HepG2 (cell line): ENCODE measurements around the gene SETD1B. TPM values are rescaled to one million over a fixed set of nuclear protein-coding genes. Genes with fewer than 3 reads are reported as not detected.

Experiments used
- AHR ChIP-seq: IDR thresholded peaks from 2 replicates; pipeline ENCODE4 v1.6.1; 2018; ENCODE audit warnings: missing genetic modification reagents, missing compliant biosample characterization
- BCL6 ChIP-seq: IDR thresholded peaks from 2 replicates; pipeline ENCODE4 v1.6.1; 2016; ENCODE audit warnings: missing genetic modification reagents, missing compliant biosample characterization
- BORCS8-MEF2B ChIP-seq: sonication (generic); formaldehyde crosslinking; IDR thresholded peaks from 2 replicates; pipeline ENCODE4 v1.8.0; 2022; ENCODE audit warnings: mild to moderate bottlenecking, missing genetic modification reagents
- CTCF ChIP-seq: sonication (generic); formaldehyde crosslinking; IDR thresholded peaks from 2 replicates; pipeline ENCODE4 v1.5.0; 2020; ENCODE audit warnings: mild to moderate bottlenecking, missing genetic modification reagents, moderate library complexity
- GLMP ChIP-seq: sonication (generic); formaldehyde crosslinking; IDR thresholded peaks from 2 replicates; pipeline ENCODE4 v1.9.0; 2021; ENCODE audit warnings: missing genetic modification reagents, mild to moderate bottlenecking, borderline replicate concordance
- MAX ChIP-seq: IDR thresholded peaks from 2 replicates; pipeline ENCODE4 v1.6.1; 2012; ENCODE audit warnings: inconsistent platforms
- POLR2G ChIP-seq: fragments of 200-400 bp; formaldehyde crosslinking; IDR thresholded peaks from 2 replicates; pipeline ENCODE4 v1.6.1; 2018; ENCODE audit warnings: mild to moderate bottlenecking, low read depth, low read length, moderate library complexity
- SALL1 ChIP-seq: sonication (generic); formaldehyde crosslinking; IDR thresholded peaks from 2 replicates; pipeline ENCODE4 v1.8.0; 2022; ENCODE audit warnings: mild to moderate bottlenecking, missing genetic modification reagents
- SMAD1 ChIP-seq: sonication (generic); formaldehyde crosslinking; IDR thresholded peaks from 2 replicates; pipeline ENCODE4 v1.4.0; 2020; ENCODE audit warnings: missing genetic modification reagents, low read depth, mild to moderate bottlenecking, borderline replicate concordance
- THAP9 ChIP-seq: sonication (generic); formaldehyde crosslinking; IDR thresholded peaks from 2 replicates; pipeline ENCODE4; 2020; ENCODE audit warnings: missing genetic modification reagents, mild to moderate bottlenecking, borderline replicate concordance
- ZFP90 ChIP-seq: sonication (generic); formaldehyde crosslinking; IDR thresholded peaks from 2 replicates; pipeline ENCODE4 v1.8.0; 2022; ENCODE audit warnings: missing genetic modification reagents, mild to moderate bottlenecking, inconsistent platforms, borderline replicate concordance
- ZMYM3 ChIP-seq: sonication (generic); formaldehyde crosslinking; IDR thresholded peaks from 2 replicates; pipeline ENCODE4 v1.5.1; 2020; ENCODE audit warnings: mild to moderate bottlenecking, missing genetic modification reagents
- ZNF280B ChIP-seq: sonication (generic); formaldehyde crosslinking; IDR thresholded peaks from 2 replicates; pipeline ENCODE4 v1.5.0; 2020; ENCODE audit warnings: missing genetic modification reagents, mild to moderate bottlenecking, borderline replicate concordance
- ZNF337 ChIP-seq: sonication (generic); formaldehyde crosslinking; IDR thresholded peaks from 2 replicates; pipeline ENCODE4 v1.5.1; 2020; ENCODE audit warnings: missing genetic modification reagents, low read depth, mild to moderate bottlenecking, borderline replicate concordance
- ZNF652 ChIP-seq: IDR thresholded peaks from 2 replicates; pipeline ENCODE4 v1.6.1; 2016; ENCODE audit warnings: low read depth, borderline replicate concordance
- ZNF724P ChIP-seq: sonication (generic); formaldehyde crosslinking; IDR thresholded peaks from 2 replicates; pipeline ENCODE4 v1.8.0; 2022; ENCODE audit warnings: missing genetic modification reagents, borderline replicate concordance
- ZNF816 ChIP-seq: sonication (generic); formaldehyde crosslinking; IDR thresholded peaks from 2 replicates; pipeline ENCODE4 v1.8.0; 2022; ENCODE audit warnings: missing genetic modification reagents, mild to moderate bottlenecking, borderline replicate concordance
- polyA plus RNA-seq, 8 experiments: library from polyadenylated mRNA; depleted of rRNA in 3 of 8; stranded (reverse) in 7 of 8; unstranded in 1 of 8; fragments of >200 nt; fragmentation: Illumina TruSeq in 4 of 8; extraction: Trizol in 4 of 8; gene quantifications; 2 replicates each; pipeline versions ENCODE4 v1.2.1 to v1.2.3, GENCODE V29; 2011 to 2016; ENCODE audit warnings: low read depth in 4 of 8, missing spikeins in 1 of 8, mixed read lengths in 1 of 8; ENCODE audit not compliant: insufficient read depth in 1 of 8
- total RNA-seq, 5 experiments: library from RNA; depleted of rRNA; stranded (reverse); fragments of >200 nt; fragmentation: Illumina TruSeq; extraction: Trizol; gene quantifications; 2 replicates each; pipeline ENCODE4 v1.2.3, GENCODE V29; 2016; ENCODE audit warnings: low read depth in 1 of 5

Gene SETD1B
- total and polyA plus RNA-seq, 2 of the 13 experiments (the other 11 are each of a cell fraction or from before 2014, with no cell fraction given), result 1.1 to 1.4 TPM

GRCh38 chr12:121858662-121859572, 55.1 kb downstream of the SETD1B start, which contains the start of gene HPD (continued):
- TF ChIP-seq CTCF (CRISPR knock-in tag) (peak; percentile 63), MAX (peak; percentile 41; the same call in 1 of the 2 replicates), POLR2G (peak; percentile 72), THAP9 (peak; percentile 75; the same call in 1 of the 2 replicates), ZFP90 (CRISPR knock-in tag) (peak; percentile 66; the same call in 1 of the 2 replicates), GLMP (CRISPR knock-in tag) (no peak), ZNF280B (CRISPR knock-in tag) (peak; percentile 33; the same call in 1 of the 2 replicates), ZNF724P (CRISPR knock-in tag) (peak; percentile 25; the same call in 1 of the 2 replicates), ZNF337 (CRISPR knock-in tag) (peak; percentile 83), AHR (CRISPR knock-in tag) (peak; percentile 29; the same call in 1 of the 2 replicates), SMAD1 (peak; percentile 35; the same call in 1 of the 2 replicates), SALL1 (CRISPR knock-in tag) (peak; percentile 84), BORCS8-MEF2B (peak; percentile 65; the same call in 1 of the 2 replicates), BCL6 (CRISPR knock-in tag) (no peak; the same call in none of the 2 replicates), ZMYM3 (CRISPR knock-in tag) (peak; percentile 87), ZNF816 (peak; percentile 58; the same call in 1 of the 2 replicates), ZNF652 (CRISPR knock-in tag) (0 out of 2 replicates have a peak, but pooled peaks have one; percentile 14)
